ENCODE measurements around the gene MACC1.

DNA sequence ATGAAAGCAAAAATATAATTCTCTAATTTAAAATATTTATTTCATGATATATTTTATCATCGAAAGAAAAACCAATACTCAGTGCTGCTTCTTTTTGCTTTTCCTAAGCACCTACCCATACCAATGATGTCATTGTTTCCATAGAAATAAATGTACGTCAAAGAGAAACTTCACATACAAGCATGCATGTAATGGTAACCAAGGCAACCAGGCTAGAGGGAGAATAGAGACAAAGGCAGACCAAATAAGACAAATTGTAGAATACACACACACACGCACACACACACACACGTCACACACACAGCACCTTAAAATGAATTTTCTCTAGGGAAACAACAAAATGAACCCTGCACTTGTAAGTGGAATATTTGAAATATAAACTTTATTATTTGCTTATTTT, 75.5 kb downstream of the MACC1 start:
- no peak for TF ChIP-seq NRF1 (IDR thresholded peaks at IDR 0.05; ENCODE audit: low read depth, low read length)
- TF ChIP-seq, protein P1, sequence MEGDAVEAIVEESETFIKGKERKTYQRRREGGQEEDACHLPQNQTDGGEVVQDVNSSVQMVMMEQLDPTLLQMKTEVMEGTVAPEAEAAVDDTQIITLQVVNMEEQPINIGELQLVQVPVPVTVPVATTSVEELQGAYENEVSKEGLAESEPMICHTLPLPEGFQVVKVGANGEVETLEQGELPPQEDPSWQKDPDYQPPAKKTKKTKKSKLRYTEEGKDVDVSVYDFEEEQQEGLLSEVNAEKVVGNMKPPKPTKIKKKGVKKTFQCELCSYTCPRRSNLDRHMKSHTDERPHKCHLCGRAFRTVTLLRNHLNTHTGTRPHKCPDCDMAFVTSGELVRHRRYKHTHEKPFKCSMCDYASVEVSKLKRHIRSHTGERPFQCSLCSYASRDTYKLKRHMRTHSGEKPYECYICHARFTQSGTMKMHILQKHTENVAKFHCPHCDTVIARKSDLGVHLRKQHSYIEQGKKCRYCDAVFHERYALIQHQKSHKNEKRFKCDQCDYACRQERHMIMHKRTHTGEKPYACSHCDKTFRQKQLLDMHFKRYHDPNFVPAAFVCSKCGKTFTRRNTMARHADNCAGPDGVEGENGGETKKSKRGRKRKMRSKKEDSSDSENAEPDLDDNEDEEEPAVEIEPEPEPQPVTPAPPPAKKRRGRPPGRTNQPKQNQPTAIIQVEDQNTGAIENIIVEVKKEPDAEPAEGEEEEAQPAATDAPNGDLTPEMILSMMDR (IDR thresholded peaks at IDR 0.05) = no peak
